Retinal pigment epithelial cell (primary cell): ENCODE measurements around the gene MET.
"Not testable (repeated sequence)": the region's sequence is repeated elsewhere in the genome, so short reads cannot be mapped to it uniquely, and the experiment has no call there.

Source experiments
- DNase-seq: peaks from one replicate; pipeline ENCODE4 v3.0.0-alpha.2; 2010; ENCODE audit warnings: low read depth
- H3K4me3 ChIP-seq: 2 replicates; pipeline ENCODE4 v1.5.1; 2011; ENCODE audit warnings: mild to moderate bottlenecking, low read length, control low read depth, moderate library complexity
- TF ChIP-seq, protein P1 (sequence below): conservative IDR thresholded peaks from 2 replicates; pipeline ENCODE4 v1.5.1; 2011; ENCODE audit warnings: low read depth, low read length, control low read depth, inconsistent platforms

MET gene

DNA sequence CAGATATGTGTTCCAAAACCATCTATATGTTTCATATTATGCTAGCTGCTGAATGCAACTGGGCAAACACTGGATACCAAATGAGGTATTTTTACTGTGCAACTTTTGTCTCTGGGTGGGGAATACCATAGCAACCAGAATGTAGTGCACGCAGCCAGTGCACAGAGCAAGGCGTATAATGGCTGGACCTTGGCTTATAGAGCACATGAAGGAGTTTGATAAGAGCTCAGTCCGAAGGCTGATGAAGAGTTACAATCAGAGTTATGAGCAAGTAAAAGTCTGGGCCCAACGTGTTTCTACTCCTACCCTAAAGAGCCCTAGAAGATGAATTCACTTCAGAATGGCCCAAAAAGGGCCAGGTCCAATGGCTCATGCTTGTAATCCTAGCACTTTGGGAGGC is 82.2 kb downstream of the MET start:
- TF ChIP-seq, protein P1, sequence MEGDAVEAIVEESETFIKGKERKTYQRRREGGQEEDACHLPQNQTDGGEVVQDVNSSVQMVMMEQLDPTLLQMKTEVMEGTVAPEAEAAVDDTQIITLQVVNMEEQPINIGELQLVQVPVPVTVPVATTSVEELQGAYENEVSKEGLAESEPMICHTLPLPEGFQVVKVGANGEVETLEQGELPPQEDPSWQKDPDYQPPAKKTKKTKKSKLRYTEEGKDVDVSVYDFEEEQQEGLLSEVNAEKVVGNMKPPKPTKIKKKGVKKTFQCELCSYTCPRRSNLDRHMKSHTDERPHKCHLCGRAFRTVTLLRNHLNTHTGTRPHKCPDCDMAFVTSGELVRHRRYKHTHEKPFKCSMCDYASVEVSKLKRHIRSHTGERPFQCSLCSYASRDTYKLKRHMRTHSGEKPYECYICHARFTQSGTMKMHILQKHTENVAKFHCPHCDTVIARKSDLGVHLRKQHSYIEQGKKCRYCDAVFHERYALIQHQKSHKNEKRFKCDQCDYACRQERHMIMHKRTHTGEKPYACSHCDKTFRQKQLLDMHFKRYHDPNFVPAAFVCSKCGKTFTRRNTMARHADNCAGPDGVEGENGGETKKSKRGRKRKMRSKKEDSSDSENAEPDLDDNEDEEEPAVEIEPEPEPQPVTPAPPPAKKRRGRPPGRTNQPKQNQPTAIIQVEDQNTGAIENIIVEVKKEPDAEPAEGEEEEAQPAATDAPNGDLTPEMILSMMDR = no peak
- H3K4me3 ChIP-seq = no peak overlapping the region
- no peak for DNase-seq

DNA sequence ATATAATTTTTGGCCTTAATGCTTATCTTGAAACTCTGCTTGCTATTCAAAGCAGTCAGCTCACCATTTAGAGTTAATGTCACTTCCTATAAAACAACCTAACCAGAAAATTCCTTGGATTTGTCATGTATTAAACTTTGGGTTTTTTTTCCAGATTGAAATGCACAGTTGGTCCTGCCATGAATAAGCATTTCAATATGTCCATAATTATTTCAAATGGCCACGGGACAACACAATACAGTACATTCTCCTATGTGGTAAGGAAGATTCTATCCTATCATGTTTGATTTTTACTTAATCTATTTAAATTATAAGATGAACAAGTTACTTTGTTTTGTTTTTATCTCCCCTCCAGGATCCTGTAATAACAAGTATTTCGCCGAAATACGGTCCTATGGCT is 85.3 kb downstream of the MET start:
- TF ChIP-seq, protein P1 = no peak
- no peak overlapping the region for H3K4me3 ChIP-seq
- no peak for DNase-seq

DNA sequence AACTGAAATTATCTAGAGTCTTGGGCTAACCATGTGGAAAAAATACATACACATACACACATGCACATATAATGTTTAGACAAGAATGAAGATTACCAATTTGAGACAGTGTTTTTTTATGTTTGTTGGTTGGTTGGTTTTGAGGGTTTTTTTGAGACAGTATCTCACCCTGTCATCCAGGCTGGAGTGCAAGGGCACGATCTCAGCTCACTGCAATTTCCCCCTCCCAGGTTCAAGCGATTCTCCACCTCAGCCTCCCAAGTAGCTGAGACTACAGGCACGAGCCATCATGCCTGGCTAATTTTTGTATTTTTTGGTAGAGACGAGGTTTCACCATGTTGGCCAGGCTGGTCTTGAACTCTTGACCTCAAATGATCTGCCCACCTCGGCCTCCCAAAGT is 87.6 kb downstream of the MET start:
- H3K4me3 ChIP-seq, DNase-seq: not testable (repeated sequence)

DNA sequence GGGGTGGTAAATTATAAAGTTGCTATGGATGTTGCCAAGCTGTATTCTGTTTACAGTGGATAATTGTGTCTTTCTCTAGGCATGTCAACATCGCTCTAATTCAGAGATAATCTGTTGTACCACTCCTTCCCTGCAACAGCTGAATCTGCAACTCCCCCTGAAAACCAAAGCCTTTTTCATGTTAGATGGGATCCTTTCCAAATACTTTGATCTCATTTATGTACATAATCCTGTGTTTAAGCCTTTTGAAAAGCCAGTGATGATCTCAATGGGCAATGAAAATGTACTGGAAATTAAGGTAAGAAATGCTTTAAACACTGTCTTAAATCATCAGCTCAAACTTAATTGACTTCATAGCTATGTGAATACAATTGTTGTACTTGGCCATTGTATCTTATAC is 91.0 kb downstream of the MET start:
- TF ChIP-seq, protein P1 = no peak
- no peak overlapping the region for H3K4me3 ChIP-seq
- peak; percentile 88 for DNase-seq

DNA sequence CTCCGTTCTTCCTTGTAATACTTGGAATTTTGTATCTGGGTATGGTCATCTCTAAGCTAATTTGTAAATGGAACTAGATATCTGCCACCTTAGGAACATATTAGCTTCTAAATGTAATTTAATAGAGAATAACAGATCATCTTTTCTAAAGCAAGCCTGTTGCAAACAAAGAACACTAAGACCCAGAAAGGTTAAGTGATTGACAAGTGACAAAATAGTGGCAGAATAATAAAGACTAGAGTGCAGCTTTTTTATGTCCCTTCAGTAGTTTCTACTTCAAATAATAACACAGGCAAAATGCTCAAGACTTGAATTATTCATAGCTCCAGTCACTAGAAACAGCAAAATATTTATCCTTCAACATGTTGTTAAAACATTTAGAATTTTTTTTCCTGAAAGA is 91.7 kb downstream of the MET start:
- H3K4me3 ChIP-seq = no peak overlapping the region
- TF ChIP-seq, protein P1 = no peak
- DNase-seq = no peak

DNA sequence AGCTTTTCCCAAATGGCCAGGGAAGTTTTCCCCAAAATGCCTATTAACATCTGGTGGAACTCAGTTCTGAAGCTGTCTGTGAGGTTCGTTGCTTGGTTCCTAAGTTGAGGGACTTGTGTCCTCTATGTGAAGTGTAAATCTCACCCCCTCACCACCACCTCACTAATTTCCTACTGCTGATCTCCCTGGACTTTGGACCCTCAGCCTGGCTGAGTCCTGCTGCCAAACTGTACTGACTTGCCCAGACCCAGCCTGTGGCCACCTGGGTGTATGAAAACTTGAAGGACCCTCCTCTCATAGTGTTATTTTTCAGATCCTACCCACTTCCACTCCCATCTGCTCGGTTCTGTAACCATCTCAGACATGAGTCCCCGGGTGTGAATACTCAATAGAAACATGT is 94.9 kb downstream of the MET start:
- TF ChIP-seq, protein P1 = no peak
- H3K4me3 ChIP-seq = no peak overlapping the region
- DNase-seq = no peak

DNA sequence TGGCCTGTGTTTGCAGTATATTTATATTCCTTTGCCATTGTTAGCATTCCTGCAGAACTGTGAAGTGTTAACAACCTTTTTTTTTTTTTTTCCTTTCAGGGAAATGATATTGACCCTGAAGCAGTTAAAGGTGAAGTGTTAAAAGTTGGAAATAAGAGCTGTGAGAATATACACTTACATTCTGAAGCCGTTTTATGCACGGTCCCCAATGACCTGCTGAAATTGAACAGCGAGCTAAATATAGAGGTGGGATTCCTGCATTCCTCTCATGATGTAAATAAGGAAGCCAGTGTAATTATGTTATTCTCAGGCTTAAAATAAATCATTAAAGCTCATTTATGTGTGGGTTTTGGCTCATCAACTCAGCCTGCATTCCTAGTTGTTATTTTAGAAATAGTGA is 97.5 kb downstream of the MET start:
- no peak overlapping the region for H3K4me3 ChIP-seq
- no peak for DNase-seq
- TF ChIP-seq, protein P1 = no peak

DNA sequence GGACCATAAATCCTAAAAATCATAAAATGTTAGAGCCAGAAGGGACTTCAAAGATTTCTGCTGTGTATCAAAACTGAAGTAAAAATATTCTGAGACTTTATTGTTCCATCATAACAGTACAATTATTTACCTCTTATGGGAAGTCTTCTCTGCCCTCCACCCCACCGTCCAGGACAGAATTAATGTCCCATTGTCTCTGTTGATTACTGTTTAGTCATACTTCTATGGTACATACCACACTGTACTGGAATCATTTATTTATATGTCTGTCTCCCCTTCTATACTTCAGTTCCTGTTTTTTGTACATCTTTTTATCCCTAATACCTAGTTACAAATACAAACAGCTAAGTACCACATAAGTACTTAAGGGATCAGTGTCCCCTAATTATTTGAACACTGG is 98.9 kb downstream of the MET start:
- DNase-seq = no peak
- no peak overlapping the region for H3K4me3 ChIP-seq
- TF ChIP-seq, protein P1 = no peak
